K562 (cell line): ENCODE measurements around the gene ITGAL. TPM values are rescaled to one million over a fixed set of nuclear protein-coding genes. Genes with fewer than 3 reads are reported as not detected.
A peak's percentile ranks its signal among the peaks of the same experiment; 100 is the strongest.

ENCODE experiments used
- ARNT ChIP-seq, 2 experiments: fragments of 450-650 bp; IDR thresholded peaks; 2 replicates each; pipeline ENCODE4 v1.6.1; 2016; ENCODE audit warnings: mild to moderate bottlenecking in 1 of 2
- CEBPG ChIP-seq, 3 experiments: fragments of 200-800 bp in 1 of 3; sonication (Bioruptor generic) in 1 of 3; sonication (generic) in 1 of 3; formaldehyde crosslinking in 1 of 3; IDR thresholded peaks in 2 of 3; conservative IDR thresholded peaks in 1 of 3; 2 replicates each; pipeline versions ENCODE4 v1.6.1 to v1.8.0; 2016 to 2022; ENCODE audit warnings: missing compliant biosample characterization in 2 of 3, missing genetic modification characterization in 2 of 3, mild to moderate bottlenecking in 1 of 3, missing genetic modification reagents in 1 of 3
- ELF4 ChIP-seq: fragments of 450-650 bp; formaldehyde crosslinking; IDR thresholded peaks from 2 replicates; pipeline ENCODE4 v1.4.0; 2022; ENCODE audit warnings: missing genetic modification characterization
- ETS2 ChIP-seq: IDR thresholded peaks from 2 replicates; pipeline ENCODE4 v1.6.1; 2016; ENCODE audit warnings: borderline replicate concordance, missing genetic modification characterization, mild to moderate bottlenecking, moderate library complexity, missing compliant biosample characterization; ENCODE audit not compliant: poor library complexity, severe bottlenecking
- NEUROD1 ChIP-seq: fragments of 150-350 bp; IDR thresholded peaks from 2 replicates; pipeline ENCODE4 v1.6.1; 2014; ENCODE audit warnings: borderline replicate concordance, low read length, low read depth; ENCODE audit not compliant: partially characterized antibody
- NFIX ChIP-seq: fragments of 250-450 bp; sonication (Bioruptor Pico); IDR thresholded peaks from 2 replicates; pipeline ENCODE4 v1.4.0; 2020; ENCODE audit warnings: low read depth, mild to moderate bottlenecking, moderate library complexity
- RBBP5 ChIP-seq: fragments of 200-600 bp; sonication (generic); IDR thresholded peaks from 2 replicates; pipeline ENCODE4 v1.6.1; 2012; ENCODE audit warnings: borderline replicate concordance, mild to moderate bottlenecking, low read length, control low read depth, inconsistent platforms; ENCODE audit not compliant: insufficient read depth, poor library complexity, severe bottlenecking
- RBM14 ChIP-seq: fragments of 200-400 bp; formaldehyde crosslinking; IDR thresholded peaks from 2 replicates; pipeline ENCODE4 v1.6.1; 2018; ENCODE audit warnings: low read depth, mild to moderate bottlenecking, low read length, moderate library complexity, borderline replicate concordance; ENCODE audit not compliant: insufficient read depth
- SAP30 ChIP-seq: fragments of 200-600 bp; sonication (generic); IDR thresholded peaks from 2 replicates; pipeline ENCODE4 v1.6.1; 2012; ENCODE audit warnings: borderline replicate concordance, low read depth, mild to moderate bottlenecking, moderate library complexity, low read length, control low read depth, inconsistent platforms; ENCODE audit not compliant: insufficient read depth, poor library complexity, severe bottlenecking
- SETDB1 ChIP-seq: IDR thresholded peaks from one replicate; pipeline ENCODE4 v1.6.1; 2012; ENCODE audit warnings: low read length, control low read depth, inconsistent platforms
- SIRT6 ChIP-seq: IDR thresholded peaks from one replicate; pipeline ENCODE4 v1.6.1; 2012; ENCODE audit warnings: low read depth, mild to moderate bottlenecking, control low read depth, inconsistent platforms, low read length, moderate library complexity
- SRF ChIP-seq, 2 experiments: fragments of 250-450, 450-650 bp in 1 of 2; sonication (Bioruptor Pico) in 1 of 2; sonication (generic) in 1 of 2; formaldehyde crosslinking; IDR thresholded peaks; 2 replicates each; pipeline versions ENCODE4 v1.5.0 to v1.5.1; 2020 to 2022; ENCODE audit warnings: mild to moderate bottlenecking in 1 of 2, missing genetic modification reagents in 1 of 2
- TCF7 ChIP-seq: sonication (generic); IDR thresholded peaks from 2 replicates; pipeline ENCODE4 v1.6.1; 2016; ENCODE audit warnings: antibody characterized with exemption, borderline replicate concordance
- ZNF384 ChIP-seq: IDR thresholded peaks from 2 replicates; pipeline ENCODE4 v1.6.1; 2012; ENCODE audit warnings: low read depth, low read length, improper control_type of control experiment
- polyA plus RNA-seq, 8 experiments: library from polyadenylated mRNA; depleted of rRNA in 4 of 8; stranded (reverse) in 5 of 8; unstranded in 3 of 8; fragments of >200 nt; fragmentation: Nextera tagmentation in 2 of 8; fragmentation: Illumina TruSeq in 1 of 8; extraction: Ambion mirVana in 2 of 8; extraction: Trizol in 1 of 8; gene quantifications; 2 replicates each; pipeline versions ENCODE4 v1.2.1 to v1.2.3, GENCODE V29; 2011 to 2014; ENCODE audit warnings: inconsistent platforms in 1 of 8, missing spikeins in 1 of 8
- total RNA-seq, 7 experiments: library from RNA; depleted of rRNA in 6 of 7; stranded (reverse); fragments of >200 nt in 6 of 7; fragmentation: Illumina TruSeq in 2 of 7; extraction: Trizol in 2 of 7; gene quantifications; 2 replicates each; pipeline versions ENCODE4 v1.2.1 to v1.2.3, GENCODE V29; 2011 to 2021; ENCODE audit warnings: low replicate concordance in 1 of 7
- TF ChIP-seq, protein P1 (sequence below): sonication (generic); formaldehyde crosslinking; IDR thresholded peaks from 2 replicates; pipeline ENCODE4 v1.8.1; 2023; ENCODE audit warnings: mild to moderate bottlenecking, missing genetic modification reagents
- TF ChIP-seq, protein P2 (sequence below): sonication (generic); formaldehyde crosslinking; IDR thresholded peaks from 2 replicates; pipeline ENCODE4 v1.8.0; 2022; ENCODE audit warnings: mild to moderate bottlenecking, missing genetic modification reagents, borderline replicate concordance
- TF ChIP-seq, protein P3 (sequence below): fragments of 450-650 bp; IDR thresholded peaks from 2 replicates; pipeline ENCODE4 v1.6.1; 2016
- TF ChIP-seq, protein P4 (sequence below): fragments of 250-450 bp; sonication (Bioruptor Pico); IDR thresholded peaks from 2 replicates; pipeline ENCODE4 v1.4.0; 2020; ENCODE audit warnings: mild to moderate bottlenecking, moderate library complexity

Gene ITGAL
- total and polyA plus RNA-seq, 9 of the 15 experiments (the other 6 are each of a cell fraction or from before 2014, with no cell fraction given), result 0.01 to 0.53 TPM; not detected in 7

DNA sequence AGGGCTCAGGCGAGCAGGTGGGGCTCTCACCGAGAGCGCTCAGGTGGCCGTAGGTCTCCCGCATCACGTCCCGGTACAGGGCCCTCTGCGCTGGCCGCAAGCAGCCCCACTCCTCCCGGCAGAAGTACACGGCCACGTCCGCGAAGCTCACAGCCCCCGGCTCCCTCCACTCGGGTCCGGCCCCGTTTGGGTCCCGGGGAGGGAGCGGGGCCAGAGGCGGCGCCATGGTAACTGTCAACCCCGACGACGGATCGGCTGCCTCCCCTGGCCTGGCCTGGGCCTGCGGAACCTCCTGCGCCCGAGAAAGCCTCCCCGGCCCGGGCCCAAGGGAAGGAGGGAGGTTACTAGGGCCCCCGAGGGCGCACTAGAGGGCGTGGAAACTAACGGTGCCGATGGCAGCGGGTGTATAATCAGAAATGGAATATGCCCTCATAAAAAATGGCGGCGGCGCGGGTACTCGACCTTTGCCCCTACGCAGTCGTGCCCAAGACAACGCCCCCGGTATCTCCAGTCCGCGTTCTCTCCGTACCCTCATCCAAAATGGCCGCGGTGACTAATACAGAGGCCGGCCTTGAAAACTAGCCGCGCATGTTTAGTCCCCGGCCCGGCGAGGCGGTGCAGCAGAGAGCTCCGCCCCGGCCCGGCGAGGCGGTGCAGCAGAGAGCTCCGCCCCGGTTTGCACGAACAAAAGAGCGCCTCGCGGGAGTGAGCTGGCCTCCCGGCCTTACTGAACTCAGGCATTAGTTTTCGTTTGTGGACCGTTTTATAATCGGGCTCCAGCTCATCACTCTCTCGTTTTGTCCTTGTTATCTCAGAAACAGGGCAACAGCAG, 85.6 kb downstream of the ITGAL start, which contains the start of gene ZNF764 (continued):
- TF ChIP-seq RBBP5 (peak; percentile 74), SAP30 (no peak), SRF (CRISPR knock-in tag; IDR thresholded peaks at IDR 0.05) (peak in 1 of 2 experiments; percentile 21; a peak in 1 of 4 replicates), NFIX (no peak), ARNT (IDR thresholded peaks at IDR 0.05) (no peak), ZNF384 (no peak), SETDB1 (no peak), SIRT6 (no peak), ETS2 (tag) (no peak), NEUROD1 (no peak), CEBPG (CRISPR knock-in tag; IDR thresholded peaks at IDR 0.05) (no peak), CEBPG (tag; conservative IDR thresholded peaks at IDR 0.05 in 1 of 2, IDR thresholded peaks at IDR 0.05 in 1 of 2) (no peak), ELF4 (no peak), RBM14 (peak; percentile 94; the same call in 1 of the 2 replicates), TCF7 (no peak)
- TF ChIP-seq, protein P1, sequence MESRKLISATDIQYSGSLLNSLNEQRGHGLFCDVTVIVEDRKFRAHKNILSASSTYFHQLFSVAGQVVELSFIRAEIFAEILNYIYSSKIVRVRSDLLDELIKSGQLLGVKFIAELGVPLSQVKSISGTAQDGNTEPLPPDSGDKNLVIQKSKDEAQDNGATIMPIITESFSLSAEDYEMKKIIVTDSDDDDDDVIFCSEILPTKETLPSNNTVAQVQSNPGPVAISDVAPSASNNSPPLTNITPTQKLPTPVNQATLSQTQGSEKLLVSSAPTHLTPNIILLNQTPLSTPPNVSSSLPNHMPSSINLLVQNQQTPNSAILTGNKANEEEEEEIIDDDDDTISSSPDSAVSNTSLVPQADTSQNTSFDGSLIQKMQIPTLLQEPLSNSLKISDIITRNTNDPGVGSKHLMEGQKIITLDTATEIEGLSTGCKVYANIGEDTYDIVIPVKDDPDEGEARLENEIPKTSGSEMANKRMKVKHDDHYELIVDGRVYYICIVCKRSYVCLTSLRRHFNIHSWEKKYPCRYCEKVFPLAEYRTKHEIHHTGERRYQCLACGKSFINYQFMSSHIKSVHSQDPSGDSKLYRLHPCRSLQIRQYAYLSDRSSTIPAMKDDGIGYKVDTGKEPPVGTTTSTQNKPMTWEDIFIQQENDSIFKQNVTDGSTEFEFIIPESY (CRISPR knock-in tag), result no peak; the same call in 1 of the 2 replicates
- TF ChIP-seq, protein P2, sequence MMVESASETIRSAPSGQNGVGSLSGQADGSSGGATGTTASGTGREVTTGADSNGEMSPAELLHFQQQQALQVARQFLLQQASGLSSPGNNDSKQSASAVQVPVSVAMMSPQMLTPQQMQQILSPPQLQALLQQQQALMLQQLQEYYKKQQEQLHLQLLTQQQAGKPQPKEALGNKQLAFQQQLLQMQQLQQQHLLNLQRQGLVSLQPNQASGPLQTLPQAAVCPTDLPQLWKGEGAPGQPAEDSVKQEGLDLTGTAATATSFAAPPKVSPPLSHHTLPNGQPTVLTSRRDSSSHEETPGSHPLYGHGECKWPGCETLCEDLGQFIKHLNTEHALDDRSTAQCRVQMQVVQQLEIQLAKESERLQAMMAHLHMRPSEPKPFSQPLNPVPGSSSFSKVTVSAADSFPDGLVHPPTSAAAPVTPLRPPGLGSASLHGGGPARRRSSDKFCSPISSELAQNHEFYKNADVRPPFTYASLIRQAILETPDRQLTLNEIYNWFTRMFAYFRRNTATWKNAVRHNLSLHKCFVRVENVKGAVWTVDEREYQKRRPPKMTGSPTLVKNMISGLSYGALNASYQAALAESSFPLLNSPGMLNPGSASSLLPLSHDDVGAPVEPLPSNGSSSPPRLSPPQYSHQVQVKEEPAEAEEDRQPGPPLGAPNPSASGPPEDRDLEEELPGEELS (CRISPR knock-in tag), result no peak
- TF ChIP-seq, protein P3, sequence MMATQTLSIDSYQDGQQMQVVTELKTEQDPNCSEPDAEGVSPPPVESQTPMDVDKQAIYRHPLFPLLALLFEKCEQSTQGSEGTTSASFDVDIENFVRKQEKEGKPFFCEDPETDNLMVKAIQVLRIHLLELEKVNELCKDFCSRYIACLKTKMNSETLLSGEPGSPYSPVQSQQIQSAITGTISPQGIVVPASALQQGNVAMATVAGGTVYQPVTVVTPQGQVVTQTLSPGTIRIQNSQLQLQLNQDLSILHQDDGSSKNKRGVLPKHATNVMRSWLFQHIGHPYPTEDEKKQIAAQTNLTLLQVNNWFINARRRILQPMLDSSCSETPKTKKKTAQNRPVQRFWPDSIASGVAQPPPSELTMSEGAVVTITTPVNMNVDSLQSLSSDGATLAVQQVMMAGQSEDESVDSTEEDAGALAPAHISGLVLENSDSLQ, result peak; percentile 48; the same call in 1 of the 2 replicates
- TF ChIP-seq, protein P4, sequence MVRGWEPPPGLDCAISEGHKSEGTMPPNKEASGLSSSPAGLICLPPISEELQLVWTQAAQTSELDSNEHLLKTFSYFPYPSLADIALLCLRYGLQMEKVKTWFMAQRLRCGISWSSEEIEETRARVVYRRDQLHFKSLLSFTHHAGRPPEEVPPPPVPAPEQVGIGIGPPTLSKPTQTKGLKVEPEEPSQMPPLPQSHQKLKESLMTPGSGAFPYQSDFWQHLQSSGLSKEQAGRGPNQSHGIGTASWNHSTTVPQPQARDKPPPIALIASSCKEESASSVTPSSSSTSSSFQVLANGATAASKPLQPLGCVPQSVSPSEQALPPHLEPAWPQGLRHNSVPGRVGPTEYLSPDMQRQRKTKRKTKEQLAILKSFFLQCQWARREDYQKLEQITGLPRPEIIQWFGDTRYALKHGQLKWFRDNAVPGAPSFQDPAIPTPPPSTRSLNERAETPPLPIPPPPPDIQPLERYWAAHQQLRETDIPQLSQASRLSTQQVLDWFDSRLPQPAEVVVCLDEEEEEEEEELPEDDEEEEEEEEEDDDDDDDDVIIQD (CRISPR knock-in tag), result no peak
